Endothelial cell of umbilical vein (primary cell): ENCODE results near the gene HIVEP3. TPM values are rescaled to one million over a fixed set of nuclear protein-coding genes. Genes with fewer than 3 reads are reported as not detected.

ENCODE experiments used
- BruUV-seq: library from RNA; stranded (reverse); fragments of 400-500 nt; replicated peaks from 2 replicates; lab custom pipeline; 2021; lab: Mats Ljungman, UMichigan
- CTCF ChIA-PET: fragments of 300-600, 350-600 bp; sonication (Branson Sonifier 250); formaldehyde crosslinking; loops from one replicate; lab custom pipeline; 2021; ENCODE audit warnings: antibody characterized with exemption, inconsistent platforms; lab: Charles Lee
- POLR2A ChIA-PET: fragments of 300-600, 350-600 bp; sonication (Branson Sonifier 250); formaldehyde crosslinking; loops from one replicate; lab custom pipeline; 2021; ENCODE audit warnings: antibody characterized with exemption, inconsistent platforms; lab: Charles Lee
- DNase-seq: peaks from one replicate; pipeline ENCODE4 v3.0.0-alpha.2; 2011; ENCODE audit warnings: low read depth, low spot score
- FAIRE-seq: peaks from 2 replicates; lab custom pipeline; 2011; peaks lifted over from hg19 to GRCh38; lab: Jason Lieb, UNC
- H2AFZ ChIP-seq: 2 replicates; pipeline ENCODE4 v1.6.0; 2012; ENCODE audit warnings: low read depth, low read length, control low read depth, inconsistent platforms
- H3K27ac ChIP-seq: 2 replicates; pipeline ENCODE4 v1.5.1; 2011; ENCODE audit warnings: low read depth, mild to moderate bottlenecking, control low read depth, low read length, moderate library complexity; ENCODE audit not compliant: insufficient read depth
- H3K27me3 ChIP-seq, 2 experiments: 2 replicates each; pipeline versions ENCODE4 v1.6.0 to v1.6.1; 2011; ENCODE audit warnings: low read length in 2 of 2, mixed read lengths in 1 of 2; ENCODE audit not compliant: control insufficient read depth in 2 of 2, insufficient read depth in 2 of 2
- H3K36me3 ChIP-seq, 2 experiments: 2 replicates in 1 of 2; 3 replicates in 1 of 2; pipeline ENCODE4 v1.5.1; 2011; ENCODE audit warnings: low read length in 2 of 2, mild to moderate bottlenecking in 1 of 2, moderate library complexity in 1 of 2; ENCODE audit not compliant: control insufficient read depth in 2 of 2, insufficient read depth in 2 of 2; ENCODE audit errors: extremely low read depth in 1 of 2
- H3K4me1 ChIP-seq: 3 replicates; pipeline ENCODE4 v1.5.1; 2011; ENCODE audit warnings: mild to moderate bottlenecking, low read length; ENCODE audit not compliant: control insufficient read depth, insufficient read depth; ENCODE audit errors: extremely low read depth
- H3K4me2 ChIP-seq: 2 replicates; pipeline ENCODE4 v1.6.1; 2011; ENCODE audit warnings: low read length, control low read depth, mixed read lengths; ENCODE audit not compliant: insufficient read depth
- H3K4me3 ChIP-seq, 3 experiments: fragments of 200-600 bp in 1 of 3; sonication (generic), shearing (Covaris generic) in 1 of 3; replicated peaks in 1 of 3; 2 replicates each; pipeline ENCODE4 v1.5.1; 2011 to 2016; ENCODE audit warnings: control low read depth in 3 of 3, low read length in 3 of 3, mild to moderate bottlenecking in 2 of 3, inconsistent platforms in 1 of 3, low read depth in 1 of 3, moderate library complexity in 1 of 3; ENCODE audit not compliant: insufficient read depth in 1 of 3
- H3K79me2 ChIP-seq: 2 replicates; pipeline ENCODE4 v1.6.0; 2012; ENCODE audit warnings: low read length, inconsistent platforms; ENCODE audit not compliant: control insufficient read depth, insufficient read depth
- H3K9ac ChIP-seq: replicated peaks from 2 replicates; pipeline ENCODE3; 2011; ENCODE audit warnings: low read length, control low read depth; ENCODE audit not compliant: insufficient read depth; ENCODE audit errors: extremely low read depth
- H3K9me1 ChIP-seq: replicated peaks from 3 replicates; pipeline ENCODE4 v1.6.0; 2011; ENCODE audit warnings: mild to moderate bottlenecking, low read length; ENCODE audit not compliant: control insufficient read depth, insufficient read depth; ENCODE audit errors: extremely low read depth
- H3K9me3 ChIP-seq: replicated peaks from 2 replicates; pipeline ENCODE4 v1.5.1; 2012; ENCODE audit warnings: low read length, inconsistent platforms; ENCODE audit not compliant: control insufficient read depth, insufficient read depth
- H4K20me1 ChIP-seq: replicated peaks from 2 replicates; pipeline ENCODE3; 2011; ENCODE audit warnings: mild to moderate bottlenecking, low read length; ENCODE audit not compliant: control insufficient read depth, insufficient read depth; ENCODE audit errors: extremely low read depth
- CTCF ChIP-seq, 2 donors: IDR thresholded peaks; 1 replicate in 1 of 2; 2 replicates in 1 of 2; pipeline ENCODE4 v1.5.1; 2011; ENCODE audit warnings: low read length in 2 of 2, mild to moderate bottlenecking in 2 of 2, moderate library complexity in 2 of 2, control low read depth in 1 of 2, inconsistent platforms in 1 of 2, low read depth in 1 of 2; ENCODE audit not compliant: insufficient read depth in 1 of 2; ENCODE audit errors: extremely low read depth in 1 of 2
- EZH2 ChIP-seq: IDR thresholded peaks from 2 replicates; pipeline ENCODE4 v1.6.1; 2012; ENCODE audit warnings: borderline replicate concordance, low read depth, mild to moderate bottlenecking, moderate library complexity, low read length, inconsistent platforms; ENCODE audit not compliant: severe bottlenecking
- MAX ChIP-seq: IDR thresholded peaks from 2 replicates; pipeline ENCODE4 v1.6.1; 2011; ENCODE audit not compliant: insufficient read depth, insufficient read length
- MYC ChIP-seq: IDR thresholded peaks from one replicate; pipeline ENCODE4 v1.6.1; 2011; ENCODE audit warnings: mild to moderate bottlenecking, low read depth, low read length
- POLR2AphosphoS5 ChIP-seq: IDR thresholded peaks from 2 replicates; pipeline ENCODE4 v1.6.1; 2012; ENCODE audit warnings: low read depth, mild to moderate bottlenecking, control low read depth, low read length, moderate library complexity; ENCODE audit not compliant: insufficient read depth
- dilution Hi-C: fragments of 300-500 bp; cut with MboI; formaldehyde crosslinking; loops from one replicate; pipeline ENCODE4 v1.15.0; 2019; ENCODE audit warnings: low sequenced_read_pairs; ENCODE audit not compliant: extremely low pct_ligation_motif_present
- intact Hi-C: fragments of 100-400 bp; cut with micrococcal nuclease; formaldehyde crosslinking; loops from one replicate; pipeline ENCODE4 v1.10.0; 2022
- polyA plus RNA-seq, 4 experiments: library from polyadenylated mRNA; depleted of rRNA in 3 of 4; stranded (reverse) in 3 of 4; unstranded in 1 of 4; fragments of >200 nt; gene quantifications; 2 replicates each; pipeline versions ENCODE4 v1.2.1 to v1.2.3, GENCODE V29; 2011 to 2012; ENCODE audit warnings: missing spikeins in 1 of 4
- total RNA-seq: library from RNA; stranded (reverse); gene quantifications from 2 replicates; pipeline ENCODE4 v1.2.3, GENCODE V29; 2021

Gene HIVEP3
- total and polyA plus RNA-seq, 2 donors (not counting 3 experiments of a cell fraction or from before 2014, with no cell fraction given) = 3.4 to 4.0 TPM

- CTCF ChIA-PET = no interaction called here
- FAIRE-seq = no peak
- no peak overlapping the region for H3K9ac ChIP-seq
Measured at GRCh38 chr1:41879617-41880016, 39.1 kb downstream of the HIVEP3 start.

More at GRCh38 chr1:41879617-41880016, 39.1 kb downstream of the HIVEP3 start:
- no peaks in the 10 kb centered on the region for H3K36me3 ChIP-seq
- no peaks in the 10 kb centered on the region for H3K27me3 ChIP-seq
- dilution Hi-C loops (no loop called here), intact Hi-C loops (no loop called here)
- no peak overlapping the region for H2AFZ ChIP-seq
- TF ChIP-seq CTCF (IDR thresholded peaks at IDR 0.05; ENCODE audit: extremely low read depth in 1 of 2, insufficient read depth in 1 of 2, low read depth in 1 of 2, low read length in 2 of 2) (no peak), POLR2AphosphoS5 (no peak), MAX (no peak), EZH2 (no peak), MYC (no peak)
- no peaks in the 10 kb centered on the region for H3K4me1 ChIP-seq
- no peak for DNase-seq
- H3K9me1 ChIP-seq = no peaks in the 10 kb centered on the region
- no peak overlapping the region for H3K4me3 ChIP-seq
- H3K4me2 ChIP-seq = no peak overlapping the region
- POLR2A ChIA-PET = no interaction called here
- no peaks in the 10 kb centered on the region for H3K79me2 ChIP-seq
- H4K20me1 ChIP-seq = no peaks in the 10 kb centered on the region
- no peaks in the 10 kb centered on the region for H3K9me3 ChIP-seq
- no peak overlapping the region for H3K27ac ChIP-seq
- BruUV-seq = no TSS peak
